Vagina (tissue), 2 donors: ENCODE measurements around the gene AGTPBP1. TPM values are rescaled to one million over a fixed set of nuclear protein-coding genes. Genes with fewer than 3 reads are reported as not detected.

Experiments used
- DNase-seq, 2 donors: peaks; one replicate each; pipeline ENCODE4 v3.0.0-alpha.2; 2017; ENCODE audit errors: extremely low spot score in 2 of 2
- H3K27ac ChIP-seq: fragments of 200-600 bp; sonication (generic); one replicate; pipeline ENCODE4 v1.5.1; 2019
- H3K27me3 ChIP-seq: fragments of 200-600 bp; sonication (generic); one replicate; pipeline ENCODE4 v1.5.1; 2019
- H3K36me3 ChIP-seq, 2 donors: fragments of 200-600 bp; sonication (generic); one replicate each; pipeline ENCODE4 v1.5.1; 2017 to 2019
- H3K4me1 ChIP-seq: fragments of 200-600 bp; sonication (generic); one replicate; pipeline ENCODE4 v1.5.1; 2019
- H3K4me3 ChIP-seq, 2 donors: fragments of 200-600 bp; sonication (generic); 1 replicate in 1 of 2; 2 replicates in 1 of 2; pipeline ENCODE4 v1.5.1; 2016 to 2019
- H3K9me3 ChIP-seq: fragments of 200-600 bp; sonication (generic); one replicate; pipeline ENCODE4 v1.5.1; 2019
- CTCF ChIP-seq, 3 experiments: fragments of 450-650 bp in 2 of 3; fragments of 200-600 bp in 1 of 3; sonication (generic) in 1 of 3; IDR thresholded peaks; one replicate each; pipeline ENCODE4 v1.5.1; 2017 to 2019; ENCODE audit warnings: antibody characterized with exemption in 3 of 3, mild to moderate bottlenecking in 2 of 3, moderate library complexity in 2 of 3
- POLR2A ChIP-seq, 2 donors: fragments of 450-650 bp; IDR thresholded peaks; one replicate each; pipeline ENCODE4 v1.6.1; 2017; ENCODE audit warnings: antibody characterized with exemption in 2 of 2, mild to moderate bottlenecking in 2 of 2, moderate library complexity in 2 of 2
- POLR2AphosphoS5 ChIP-seq, 2 donors: sonication (generic); formaldehyde crosslinking; IDR thresholded peaks; one replicate each; pipeline ENCODE4 v1.9.0; 2017; ENCODE audit warnings: antibody characterized with exemption in 2 of 2, mild to moderate bottlenecking in 2 of 2, low read depth in 1 of 2; ENCODE audit not compliant: insufficient read depth in 1 of 2
- intact Hi-C: fragments of 100-400 bp; cut with DNase I; formaldehyde crosslinking; loops from one replicate; pipeline ENCODE4 v1.15.1; 2023
- total RNA-seq: library from RNA; depleted of rRNA; stranded (reverse); fragments of >200 nt; gene quantifications from one replicate; pipeline ENCODE4 v1.2.3, GENCODE V29; 2016

The AGTPBP1 gene
- total RNA-seq, 1 donor from 2014 or later, result 12.3 TPM

- H3K27ac ChIP-seq, result no peak overlapping the region
These were observed 199.9 kb downstream of the AGTPBP1 start for GRCh38 chr9:85541876-85542275.

GRCh38 chr9:85536514-85536913 is 205.2 kb downstream of the AGTPBP1 start:
- intact Hi-C loops, result no loop called here
- Histone ChIP-seq H3K36me3 (no peaks in the 10 kb centered on the region), H3K4me1 (no peaks in the 10 kb centered on the region), H3K27ac (no peak overlapping the region), H3K4me3 (no peak overlapping the region), H3K27me3 (no peaks in the 10 kb centered on the region), H3K9me3 (no peaks in the 10 kb centered on the region)
- no peak for DNase-seq
- TF ChIP-seq CTCF (IDR thresholded peaks at IDR 0.05), result no peak
- TF ChIP-seq POLR2AphosphoS5 (IDR thresholded peaks at IDR 0.05; ENCODE audit: insufficient read depth in 1 of 2, low read depth in 1 of 2), result no peak
- TF ChIP-seq POLR2A (IDR thresholded peaks at IDR 0.05), result no peak

More at GRCh38 chr9:85541876-85542275, 199.9 kb downstream of the AGTPBP1 start:
- TF ChIP-seq CTCF (IDR thresholded peaks at IDR 0.05) (no peak), POLR2AphosphoS5 (IDR thresholded peaks at IDR 0.05; ENCODE audit: insufficient read depth in 1 of 2, low read depth in 1 of 2) (no peak), POLR2A (IDR thresholded peaks at IDR 0.05) (no peak)
- Histone ChIP-seq H3K4me3 (no peak overlapping the region), H3K9me3 (no peaks in the 10 kb centered on the region), H3K36me3 (no peaks in the 10 kb centered on the region), H3K27me3 (no peaks in the 10 kb centered on the region), H3K4me1 (no peaks in the 10 kb centered on the region)
- intact Hi-C loops, result no loop called here
- DNase-seq, result no peak

GRCh38 chr9:85536076-85536475 is 205.7 kb downstream of the AGTPBP1 start:
- Histone ChIP-seq H3K36me3 (no peaks in the 10 kb centered on the region), H3K4me3 (no peak overlapping the region), H3K4me1 (no peaks in the 10 kb centered on the region), H3K27me3 (no peaks in the 10 kb centered on the region), H3K27ac (no peak overlapping the region), H3K9me3 (no peaks in the 10 kb centered on the region)
- TF ChIP-seq POLR2A (IDR thresholded peaks at IDR 0.05), result no peak
- no peak for TF ChIP-seq CTCF (IDR thresholded peaks at IDR 0.05)
- TF ChIP-seq POLR2AphosphoS5 (IDR thresholded peaks at IDR 0.05; ENCODE audit: insufficient read depth in 1 of 2, low read depth in 1 of 2), result no peak
- intact Hi-C loops, result no loop called here
- DNase-seq, result no peak

- no peak for DNase-seq
- intact Hi-C loops, result no loop called here
- TF ChIP-seq POLR2AphosphoS5 (IDR thresholded peaks at IDR 0.05; ENCODE audit: insufficient read depth in 1 of 2, low read depth in 1 of 2) (no peak), CTCF (IDR thresholded peaks at IDR 0.05) (no peak), POLR2A (IDR thresholded peaks at IDR 0.05) (no peak)
- Histone ChIP-seq H3K4me3 (no peak overlapping the region), H3K4me1 (no peaks in the 10 kb centered on the region), H3K9me3 (no peaks in the 10 kb centered on the region), H3K27me3 (no peaks in the 10 kb centered on the region), H3K36me3 (no peaks in the 10 kb centered on the region), H3K27ac (no peak overlapping the region)
These were observed 207.4 kb downstream of the AGTPBP1 start for GRCh38 chr9:85534340-85534739.

- Histone ChIP-seq H3K9me3 (no peaks in the 10 kb centered on the region), H3K4me1 (no peaks in the 10 kb centered on the region), H3K4me3 (no peak overlapping the region), H3K27ac (no peak overlapping the region), H3K27me3 (no peaks in the 10 kb centered on the region), H3K36me3 (no peaks in the 10 kb centered on the region)
- intact Hi-C loops, result no loop called here
- no peak for DNase-seq
- no peak for TF ChIP-seq POLR2A (IDR thresholded peaks at IDR 0.05)
- TF ChIP-seq POLR2AphosphoS5 (IDR thresholded peaks at IDR 0.05; ENCODE audit: insufficient read depth in 1 of 2, low read depth in 1 of 2), result no peak
- no peak for TF ChIP-seq CTCF (IDR thresholded peaks at IDR 0.05)
These were observed 208.2 kb downstream of the AGTPBP1 start for GRCh38 chr9:85533538-85533937.
